ENCODE measurements around the gene PIGH. TPM values are rescaled to one million over a fixed set of nuclear protein-coding genes. Genes with fewer than 3 reads are reported as not detected.

The PIGH gene
- total RNA-seq, 1 donor from 2014 or later = 23.1 TPM

DNA sequence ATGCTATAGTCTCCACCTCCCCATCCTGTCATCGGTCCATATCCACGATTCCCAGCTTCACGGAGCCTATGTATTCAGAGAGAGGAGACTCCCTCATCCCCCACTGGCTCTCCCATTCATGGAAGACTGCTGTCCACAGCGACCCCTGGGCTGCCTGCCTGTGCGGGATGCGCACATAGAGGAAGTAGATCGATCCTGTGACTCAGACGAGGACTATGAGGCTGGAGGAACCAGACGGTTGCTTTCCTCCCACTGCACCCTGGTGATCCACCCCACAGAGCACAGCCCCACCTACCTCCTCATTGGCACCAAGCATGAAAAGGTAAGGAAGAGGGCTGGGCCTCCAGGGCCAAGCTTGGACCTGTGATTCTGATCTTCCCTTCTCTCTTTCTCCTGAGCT, 24.4 kb downstream of the PIGH start:
- DNase-seq (ENCODE audit: low spot score) = no peak

DNA sequence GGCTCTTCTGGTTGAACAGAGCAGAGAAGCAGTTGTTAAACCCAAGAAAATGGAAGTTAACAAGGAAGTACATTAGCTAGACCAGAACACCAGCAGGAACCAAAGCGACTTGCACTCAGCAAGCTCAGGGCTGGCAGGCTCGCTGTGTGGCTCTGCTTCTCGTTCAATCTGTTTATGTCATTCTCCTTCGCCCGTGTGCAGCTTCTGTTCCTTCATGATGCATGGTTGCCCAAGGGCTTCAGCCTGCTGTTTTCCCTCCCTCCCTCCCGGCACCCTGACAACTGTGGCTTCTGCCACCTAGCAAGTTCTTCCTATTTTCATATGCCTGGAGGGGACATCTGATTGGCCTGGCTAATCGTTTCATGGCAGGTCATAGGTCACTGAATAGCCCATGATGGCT, 25.3 kb downstream of the PIGH start:
- no peak for DNase-seq (ENCODE audit: low spot score)

DNA sequence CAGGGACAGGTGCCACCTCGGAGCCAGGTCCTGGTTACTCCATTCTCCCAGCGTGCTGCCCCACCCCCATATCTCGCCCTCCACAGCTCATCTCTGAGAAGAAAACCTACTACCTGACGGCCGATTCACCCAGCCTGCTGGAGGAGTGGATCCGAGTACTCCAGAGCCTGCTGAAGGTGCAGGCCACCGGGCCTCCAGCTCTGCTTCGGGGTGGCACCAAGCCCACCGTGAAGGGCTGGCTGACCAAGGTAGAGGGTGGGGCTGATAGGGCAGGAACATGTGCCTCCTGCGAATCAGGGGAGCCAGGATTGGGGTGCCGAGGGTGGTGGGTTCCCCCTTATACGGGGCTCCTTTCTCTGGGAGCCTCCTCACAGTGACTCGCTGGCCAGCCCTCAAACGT, 25.9 kb downstream of the PIGH start:
- DNase-seq (ENCODE audit: low spot score) = no peak

DNA sequence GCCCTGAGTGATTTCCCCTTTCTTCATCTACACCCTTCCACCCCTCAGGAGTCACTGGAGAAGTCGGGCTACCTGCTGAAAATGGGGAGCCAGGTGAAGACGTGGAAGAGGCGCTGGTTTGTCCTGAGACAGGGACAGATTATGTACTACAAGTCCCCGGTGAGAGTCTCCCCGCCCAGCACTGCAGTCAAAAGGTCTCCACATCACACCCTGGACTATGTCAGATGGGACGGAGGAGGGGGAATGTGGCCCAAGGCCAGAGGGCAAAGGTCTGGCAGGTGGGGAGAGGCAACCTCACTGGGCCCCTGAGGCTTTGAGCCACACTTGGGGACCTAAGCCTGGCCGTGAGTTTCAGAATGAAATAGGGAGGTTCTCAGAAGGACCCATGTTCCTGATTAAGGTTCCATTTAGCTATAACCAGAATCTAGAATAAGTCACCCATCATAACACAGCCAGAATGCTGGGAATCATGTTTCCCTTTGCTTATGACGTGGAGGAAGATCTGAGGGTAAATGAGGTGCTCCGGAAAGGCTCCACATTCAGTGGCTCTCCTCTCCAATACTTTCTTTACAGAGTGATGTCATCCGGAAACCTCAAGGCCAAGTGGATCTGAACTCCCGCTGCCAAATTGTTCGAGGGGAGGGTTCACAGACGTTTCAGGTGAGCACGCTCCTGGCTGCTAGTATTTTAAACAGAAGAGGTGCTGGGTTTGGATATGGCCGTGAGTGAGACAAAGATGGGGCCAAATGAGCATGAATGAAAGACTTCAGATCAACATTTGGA, 26.6 kb downstream of the PIGH start:
- DNase-seq (ENCODE audit: low spot score) = no peak

DNA sequence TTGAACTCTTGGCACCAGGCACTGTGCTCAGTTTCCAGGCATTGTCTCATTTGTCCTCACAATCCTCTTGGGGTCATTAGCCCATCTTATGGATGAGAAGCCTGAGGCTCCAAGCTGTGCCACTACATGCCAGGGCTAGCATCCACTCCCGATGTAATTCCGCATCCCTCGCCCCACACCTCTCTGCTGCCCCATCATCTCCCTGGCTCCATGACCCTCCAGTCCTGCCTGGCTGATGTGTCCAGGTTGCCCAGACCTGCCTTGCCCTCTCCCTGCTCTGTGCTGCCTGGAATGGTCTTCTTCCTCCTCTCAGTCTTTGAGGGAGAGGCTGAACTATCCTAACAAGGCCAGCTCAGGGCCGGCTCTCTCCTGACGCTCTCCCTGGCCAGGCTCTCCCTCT, 27.5 kb downstream of the PIGH start:
- DNase-seq (ENCODE audit: low spot score) = no peak

DNA sequence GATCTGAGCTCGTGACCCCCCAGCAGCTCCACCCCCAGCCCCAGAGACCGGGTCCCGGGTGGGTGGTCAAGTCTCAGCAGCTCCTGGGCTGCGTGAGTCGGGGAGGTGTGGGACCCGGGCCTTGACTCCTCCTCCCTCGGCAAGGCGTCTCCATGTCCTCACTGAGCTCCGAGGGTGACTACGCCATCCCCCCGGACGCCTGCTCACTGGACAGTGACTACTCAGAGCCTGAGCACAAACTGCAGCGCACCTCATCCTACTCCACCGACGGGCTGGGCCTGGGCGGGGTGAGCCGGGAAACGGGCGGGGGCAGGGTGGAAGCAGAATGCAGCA, 28.1 kb downstream of the PIGH start:
- no peak for DNase-seq (ENCODE audit: low spot score)

DNA sequence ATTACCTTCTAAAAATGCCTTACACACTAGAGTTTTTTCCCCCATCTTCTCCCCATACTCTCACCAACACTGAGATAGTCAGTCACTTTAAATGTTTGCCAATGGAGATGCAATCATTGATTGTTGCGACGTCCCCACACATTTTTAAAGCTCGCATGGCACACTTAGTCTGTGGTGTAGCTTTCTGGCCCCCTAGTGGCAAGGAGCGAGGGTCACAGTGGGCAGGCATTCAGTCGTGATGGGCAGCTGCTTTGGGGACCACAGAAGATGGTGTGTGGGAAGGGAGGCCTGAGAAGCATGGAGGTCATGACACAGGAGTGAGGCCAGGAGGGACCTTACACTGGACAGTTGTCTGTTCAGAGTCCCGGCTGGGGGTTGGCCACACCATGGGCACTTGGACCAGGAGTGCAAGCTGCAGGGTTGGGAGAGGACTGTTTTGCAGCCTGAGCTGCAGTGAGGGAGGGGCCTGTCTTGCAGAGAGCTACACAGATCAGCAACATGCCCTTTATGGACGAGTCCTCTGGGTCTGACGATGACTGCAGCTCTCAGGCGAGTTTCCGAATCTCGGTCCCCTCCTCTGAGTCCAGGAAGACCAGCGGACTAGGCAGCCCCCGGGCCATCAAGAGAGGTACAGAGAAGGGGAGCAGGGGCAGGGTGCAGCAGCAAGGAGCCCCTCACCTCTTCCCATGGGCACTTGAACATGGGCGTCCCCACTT, 28.6 kb downstream of the PIGH start:
- DNase-seq (ENCODE audit: low spot score) = peak; percentile 48

DNA sequence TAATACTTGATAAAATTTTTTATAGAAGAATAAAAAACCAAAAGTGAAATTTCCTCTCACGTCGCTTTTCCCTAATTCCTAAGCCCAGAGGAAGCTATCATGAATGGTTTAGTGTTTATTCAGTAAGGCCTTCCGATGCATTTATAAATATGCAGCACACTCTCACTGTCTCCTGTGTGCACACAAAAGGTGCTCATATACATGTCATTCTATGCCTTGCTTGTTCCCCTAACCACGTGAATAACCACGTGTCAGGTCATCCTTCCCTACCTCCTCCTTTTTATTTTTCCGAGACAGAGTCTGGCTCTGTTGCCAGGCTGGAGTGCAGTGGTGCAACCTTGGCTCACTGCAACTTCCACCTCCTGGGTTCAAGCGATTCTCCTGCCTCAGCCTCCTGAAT, 29.6 kb downstream of the PIGH start:
- DNase-seq (ENCODE audit: low spot score) = no peak

DNA sequence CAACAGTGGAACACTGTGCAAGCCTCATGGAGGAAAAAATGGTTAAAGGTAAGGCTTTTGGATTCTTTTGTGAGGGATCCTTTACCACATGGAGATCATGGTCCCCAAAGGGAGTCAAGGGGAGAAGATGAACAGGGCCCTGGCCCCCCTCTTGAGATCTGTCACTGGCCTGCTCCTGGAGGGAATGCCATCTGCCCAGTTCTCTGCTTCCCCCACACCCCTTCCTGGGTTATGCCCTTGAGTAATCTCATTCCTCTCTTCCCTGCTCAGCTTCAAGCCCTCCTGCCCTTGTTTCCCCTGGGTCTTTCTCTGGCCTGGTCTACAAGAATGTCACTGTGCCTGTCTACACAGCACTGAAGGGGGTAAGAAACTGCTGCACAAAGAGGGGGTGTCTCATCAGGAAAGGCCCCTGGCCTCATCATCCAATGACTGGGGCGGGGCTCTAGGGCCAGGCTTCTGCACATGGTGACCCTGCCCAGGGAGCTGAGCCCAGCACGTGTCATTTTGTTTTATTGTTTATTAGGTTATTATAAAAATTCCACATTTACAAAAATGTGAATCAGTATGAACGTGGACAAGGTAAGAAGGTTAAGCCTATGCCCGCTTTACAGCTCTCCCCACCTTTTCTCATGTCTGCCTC, 30.3 kb downstream of the PIGH start:
- DNase-seq (ENCODE audit: low spot score) = no peak

DNA sequence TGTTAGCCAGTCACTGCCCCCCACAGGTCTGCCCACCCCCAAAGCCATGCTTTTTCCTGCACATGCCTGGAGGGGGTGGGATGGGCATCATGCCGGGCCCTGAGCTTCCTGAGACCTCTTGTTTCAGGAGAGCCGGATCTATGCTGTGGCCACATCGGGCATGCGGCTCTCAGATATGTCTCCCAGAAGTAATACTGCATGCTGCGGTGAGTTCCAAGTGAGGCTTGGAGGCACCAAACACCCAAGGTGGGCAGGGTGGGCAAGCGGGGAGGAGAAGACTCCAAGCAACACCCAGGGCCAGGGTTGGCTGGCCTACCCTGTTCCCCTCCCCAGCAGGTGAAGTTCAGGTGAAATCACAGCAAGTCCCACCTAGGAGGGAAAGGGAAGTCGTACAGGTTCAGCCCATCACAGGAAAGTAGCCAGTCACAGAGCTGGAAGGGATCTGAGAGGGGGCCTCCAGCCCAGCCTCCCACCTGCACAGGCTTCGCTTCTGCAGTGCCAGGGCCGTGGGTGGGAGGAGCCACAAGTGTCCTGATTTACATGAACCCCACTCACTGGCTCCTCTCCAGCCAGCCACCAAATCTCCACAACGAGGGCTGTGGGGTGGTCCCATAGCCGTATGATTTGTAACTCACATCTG, 30.9 kb downstream of the PIGH start:
- no peak for DNase-seq (ENCODE audit: low spot score)

DNA sequence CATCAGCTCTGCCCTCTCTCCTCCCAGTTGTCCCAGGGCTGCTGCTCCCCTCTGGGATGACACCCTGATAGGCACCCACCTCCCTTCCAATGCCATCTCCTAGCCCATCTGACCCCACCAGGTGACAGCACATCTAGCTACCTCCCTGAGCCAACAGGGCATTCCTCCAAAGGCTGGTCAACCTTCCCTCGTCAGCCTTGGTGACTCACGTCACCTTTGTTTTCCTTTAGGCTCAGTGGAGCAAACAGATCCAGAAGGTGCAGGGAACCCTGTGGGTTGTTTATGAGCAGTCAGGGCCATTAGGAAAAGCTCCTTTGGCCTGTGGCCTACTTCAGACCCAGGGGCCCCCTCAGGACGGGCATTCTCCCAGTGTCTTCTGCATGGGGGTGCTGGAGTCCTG, 32.4 kb downstream of the PIGH start:
- no peak for DNase-seq (ENCODE audit: low spot score)

DNA sequence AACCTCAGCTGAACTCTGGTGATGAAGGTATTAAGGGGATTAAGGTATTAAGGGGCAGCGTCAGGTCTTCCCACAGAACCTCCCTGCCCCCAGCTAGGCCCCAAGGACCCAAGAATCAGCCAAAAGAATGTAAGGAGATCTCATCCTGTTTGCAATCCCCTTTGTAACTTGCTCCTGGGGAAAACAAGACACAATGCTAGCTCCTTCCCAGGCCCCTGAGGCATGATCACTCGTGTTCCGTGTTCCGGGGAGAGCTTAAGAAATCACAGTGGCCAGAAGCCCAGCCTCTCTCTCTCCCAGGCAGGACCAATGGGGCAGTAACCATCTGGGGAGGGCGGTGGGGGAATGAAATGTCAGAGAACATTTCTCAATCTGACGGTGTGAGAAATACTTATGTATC, 33.2 kb downstream of the PIGH start:
- peak; percentile 37 for DNase-seq (ENCODE audit: low spot score)

DNA sequence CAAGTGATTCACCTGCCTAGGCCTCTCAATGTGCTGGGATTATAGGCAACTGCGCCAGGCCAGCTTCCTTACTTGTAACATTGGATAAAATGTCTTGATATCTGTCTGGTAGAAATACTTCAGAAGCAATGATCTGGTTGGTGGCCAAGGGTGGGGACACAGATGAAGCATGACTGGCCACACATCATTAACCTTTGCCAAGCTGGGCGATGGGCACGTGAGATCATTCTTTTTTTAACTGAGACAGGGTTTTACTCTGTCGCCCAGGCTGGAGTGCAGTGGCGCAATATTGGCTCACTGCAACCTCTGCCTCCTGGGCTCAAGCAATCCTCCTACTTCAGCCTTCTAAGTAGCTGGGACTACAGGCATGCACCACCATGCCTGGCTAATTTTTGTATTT, 35.8 kb downstream of the PIGH start:
- no peak for DNase-seq (ENCODE audit: low spot score)

DNA sequence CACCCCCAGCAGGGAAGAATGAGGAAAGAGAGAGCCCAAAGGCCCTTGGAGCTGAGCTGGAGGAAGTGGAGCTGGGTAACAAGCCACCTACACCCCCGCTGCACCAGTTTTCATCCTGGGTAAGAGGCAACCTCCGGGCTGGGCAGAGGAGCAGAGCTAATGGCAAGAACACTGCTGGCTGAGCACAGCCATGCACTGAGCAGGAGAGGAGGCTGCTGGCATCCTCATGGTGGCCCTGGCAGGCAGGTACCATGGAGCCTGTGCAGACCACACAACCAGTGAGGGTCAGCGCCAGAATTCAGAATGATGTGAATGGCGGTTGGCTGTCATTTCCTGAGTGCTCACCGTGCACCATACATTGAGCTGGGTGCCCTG, 37.3 kb downstream of the PIGH start:
- no peak for DNase-seq (ENCODE audit: low spot score)

DNA sequence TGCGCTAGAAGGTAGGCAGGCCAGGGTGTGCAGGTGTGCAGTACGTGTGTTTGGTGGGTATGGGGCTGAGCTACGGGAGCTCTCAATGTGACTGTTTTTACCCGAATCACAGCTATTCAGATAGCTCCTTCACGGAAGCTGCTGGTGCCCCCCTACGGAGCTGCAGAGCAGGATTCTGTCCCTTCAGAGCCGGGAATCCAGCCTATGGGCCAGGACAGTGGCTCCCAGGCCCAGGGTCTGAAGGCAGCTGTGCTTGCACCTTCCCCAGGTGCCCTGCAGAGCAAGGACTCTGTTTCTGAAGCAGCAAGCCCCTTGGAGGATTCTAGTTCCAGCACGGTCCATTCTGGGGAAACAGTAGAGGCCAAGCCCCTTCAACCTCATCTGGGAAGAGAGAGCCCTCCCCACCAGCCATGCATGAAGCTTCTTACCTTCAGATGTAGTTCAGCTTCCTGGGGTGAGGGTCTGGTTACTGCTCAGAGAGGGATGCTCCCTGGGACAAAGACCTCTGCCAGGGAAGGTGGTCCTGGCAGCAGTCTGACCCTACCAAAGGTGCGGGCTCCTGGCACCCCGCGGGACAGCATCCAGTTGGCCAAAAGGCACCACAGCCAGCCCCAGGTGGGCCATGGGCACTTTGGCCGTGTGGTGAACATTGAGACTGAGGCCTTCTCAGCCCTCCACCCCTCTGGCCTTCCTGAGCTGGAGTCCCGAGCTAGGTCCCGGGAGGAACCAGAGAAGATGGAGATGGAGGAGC, 37.9 kb downstream of the PIGH start:
- no peak for DNase-seq (ENCODE audit: low spot score)

DNA sequence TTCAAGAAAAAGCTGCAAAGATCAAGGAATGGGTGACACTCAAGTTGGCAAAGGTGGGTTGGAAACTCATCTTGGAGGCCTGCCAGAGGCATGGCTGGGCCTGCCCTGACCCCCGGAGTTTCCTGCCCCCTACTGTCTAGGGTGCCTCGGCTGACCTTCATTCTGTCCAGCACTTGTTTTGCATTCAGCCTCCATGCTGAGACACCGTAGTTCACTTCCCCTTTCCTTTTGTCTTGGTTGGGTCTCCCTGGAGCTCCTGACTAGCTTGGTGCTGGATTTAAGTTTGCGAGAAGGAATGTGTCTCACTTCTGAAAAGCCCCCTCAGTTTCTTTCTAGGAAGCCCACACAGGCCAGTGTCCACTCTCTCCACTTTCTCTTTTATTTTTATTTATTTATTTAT, 40.4 kb downstream of the PIGH start:
- no peak for DNase-seq (ENCODE audit: low spot score)

DNA sequence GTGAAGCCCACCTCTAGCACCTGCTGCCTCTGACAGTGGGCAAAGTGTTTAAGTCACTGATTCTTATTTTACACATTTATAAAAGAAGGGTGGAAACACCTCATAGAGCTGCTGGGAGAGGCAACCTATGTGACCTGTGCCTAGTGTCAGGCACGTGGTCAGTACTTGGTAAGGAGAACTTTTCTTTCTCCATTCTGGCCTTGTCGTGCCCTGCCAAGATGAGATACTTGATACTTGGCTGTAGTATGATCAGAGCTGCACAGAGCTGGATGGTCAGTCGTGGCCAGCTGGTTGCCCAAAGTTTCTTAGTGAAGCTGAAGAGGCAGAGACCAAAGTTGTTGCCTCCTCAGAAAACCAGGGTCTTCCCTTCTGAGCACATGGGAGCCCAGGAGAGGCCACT, 42.4 kb downstream of the PIGH start:
- DNase-seq (ENCODE audit: low spot score) = no peak

DNA sequence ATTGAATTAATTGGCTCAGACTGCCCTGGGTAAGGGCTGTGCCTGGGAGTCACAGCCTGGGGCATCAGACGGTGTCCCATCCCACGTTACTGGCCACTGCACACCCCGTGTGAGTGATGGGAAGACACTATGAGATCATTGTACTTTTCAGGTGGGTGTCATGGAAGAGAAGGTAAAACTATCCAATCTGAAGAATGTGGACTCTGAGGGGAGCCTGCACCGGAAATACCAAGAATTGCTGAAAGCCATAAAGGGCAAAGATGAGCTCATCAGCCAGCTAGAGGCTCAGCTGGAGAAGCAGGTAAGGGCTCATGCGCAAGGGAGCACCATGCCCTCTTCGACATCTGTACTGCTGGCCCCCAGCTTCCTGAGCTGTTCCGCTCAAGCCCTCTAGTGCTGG, 43.0 kb downstream of the PIGH start:
- DNase-seq (ENCODE audit: low spot score) = no peak

DNA sequence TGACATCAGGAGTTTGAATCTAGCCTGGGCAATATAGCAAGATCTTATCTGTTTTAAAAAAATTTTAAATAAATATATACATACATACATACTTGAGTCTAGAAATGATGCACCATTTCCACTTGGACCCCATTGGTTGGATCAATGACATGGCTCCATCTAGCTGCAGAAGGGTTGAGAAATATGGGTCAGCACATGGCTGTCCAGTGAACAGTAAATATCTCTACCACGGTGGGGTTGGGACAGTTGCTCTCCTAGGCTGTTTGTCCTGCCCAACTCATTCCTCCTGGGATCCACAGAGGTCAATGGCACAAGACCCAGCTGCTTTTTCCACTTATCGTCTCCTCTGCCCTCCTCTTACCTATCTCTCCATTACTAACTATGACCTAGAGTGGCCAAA, 43.4 kb downstream of the PIGH start:
- no peak for DNase-seq (ENCODE audit: low spot score)

DNA sequence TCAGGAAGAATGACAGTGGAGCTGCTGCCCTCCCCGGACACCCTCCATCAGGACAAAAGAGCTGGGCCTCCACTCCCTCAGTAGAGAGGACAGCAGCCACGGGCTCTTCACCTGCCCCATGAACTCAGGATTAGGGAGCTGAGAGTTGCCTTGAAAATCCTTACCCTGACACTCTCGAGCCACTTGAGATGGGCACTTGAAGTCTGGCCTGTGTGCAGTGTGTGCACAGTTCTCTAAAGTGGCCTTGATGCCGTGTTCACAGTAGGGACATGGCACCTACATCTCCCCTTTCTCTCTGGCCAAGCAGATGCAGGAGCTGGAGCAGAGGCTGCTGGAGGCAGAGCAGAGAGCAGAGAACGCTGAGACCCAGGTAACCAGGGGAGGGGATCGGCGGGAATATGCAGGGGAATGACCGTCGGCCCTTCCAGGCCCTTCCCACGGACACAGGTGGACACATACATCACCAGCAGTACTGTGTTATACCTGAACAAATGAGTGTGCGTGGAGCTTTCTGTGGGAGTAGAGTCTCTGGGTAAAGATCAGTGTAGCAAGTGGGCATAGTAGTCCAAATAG, 44.5 kb downstream of the PIGH start:
- no peak for DNase-seq (ENCODE audit: low spot score)

DNA sequence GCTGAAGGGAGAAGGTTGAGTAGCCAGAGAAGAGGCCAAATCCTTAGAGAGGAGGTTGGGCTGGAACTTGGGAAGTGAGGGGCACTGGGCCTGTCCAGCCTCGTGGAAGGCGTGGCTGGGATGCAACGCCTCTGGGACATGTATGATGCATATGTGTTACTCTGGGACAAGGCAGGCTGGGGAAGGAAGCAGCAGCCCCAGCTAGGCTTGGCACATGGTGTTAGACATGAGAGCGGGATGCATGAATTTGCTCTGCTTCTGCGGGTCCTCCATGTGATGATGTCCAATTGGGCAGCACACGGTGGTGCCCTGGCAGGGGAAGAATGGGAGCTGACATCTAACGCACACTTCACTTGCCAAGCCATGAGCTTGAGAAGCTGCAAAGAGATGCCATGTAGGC, 45.7 kb downstream of the PIGH start:
- no peak for DNase-seq (ENCODE audit: low spot score)

DNA sequence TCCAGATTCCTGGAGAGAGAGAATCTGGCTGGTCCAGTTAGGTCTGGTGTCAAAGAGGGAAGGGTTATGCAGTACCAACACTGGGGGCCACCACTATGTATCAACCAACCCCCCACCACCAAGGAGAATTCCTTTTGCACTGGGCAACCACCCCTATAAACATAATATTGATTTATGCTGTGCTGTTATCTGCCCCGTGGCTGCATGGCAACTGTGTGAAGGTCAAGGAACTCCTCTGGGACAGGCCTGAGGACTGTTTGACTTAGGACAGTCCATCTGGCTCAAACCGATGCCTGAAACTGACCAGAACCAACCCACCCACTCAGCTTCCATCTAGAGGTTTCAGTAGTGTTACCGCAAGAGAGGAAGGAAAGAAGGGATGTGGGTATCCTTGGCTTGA, 46.5 kb downstream of the PIGH start:
- no peak for DNase-seq (ENCODE audit: low spot score)
